ENCODE data around the gene SIRT3.
"Not testable (repeated sequence)": the region's sequence is repeated elsewhere in the genome, so short reads cannot be mapped to it uniquely, and the experiment has no call there.

Gene SIRT3

GRCh38 chr11:203056-203944 lies 32.8 kb downstream of the SIRT3 start:
- no peak for DNase-seq (ENCODE audit: low spot score)

- DNase-seq (ENCODE audit: low spot score), result no peak
Measured at GRCh38 chr11:202490-202889, 33.7 kb downstream of the SIRT3 start.

GRCh38 chr11:201966-202365 lies 34.2 kb downstream of the SIRT3 start:
- DNase-seq (ENCODE audit: low spot score), result no peak

- DNase-seq (ENCODE audit: low spot score), result no peak
Measured at GRCh38 chr11:200224-201003, 35.7 kb downstream of the SIRT3 start.

- DNase-seq (ENCODE audit: low spot score), result no peak
Measured at GRCh38 chr11:199782-200181, 36.4 kb downstream of the SIRT3 start.

- no peak for DNase-seq (ENCODE audit: low spot score)
Measured at GRCh38 chr11:199004-199581, 37.0 kb downstream of the SIRT3 start.

GRCh38 chr11:198236-198806 lies 37.8 kb downstream of the SIRT3 start:
- DNase-seq (ENCODE audit: low spot score), result no peak

- no peak for DNase-seq (ENCODE audit: low spot score)
Measured at GRCh38 chr11:197741-198235, 38.4 kb downstream of the SIRT3 start.

- no peak for DNase-seq (ENCODE audit: low spot score)
Measured at GRCh38 chr11:196786-197731, 39.1 kb downstream of the SIRT3 start.

- DNase-seq (ENCODE audit: low spot score), result not testable (repeated sequence)
Measured at GRCh38 chr11:193481-193880, 42.7 kb downstream of the SIRT3 start.

GRCh38 chr11:192674-193128 lies 43.4 kb downstream of the SIRT3 start, which contains the start of gene SCGB1C1:
TSS of gene SCGB1C1 (plus strand) at chr11:193078. CDS start at chr11:193100, 22 bp downstream.
- DNase-seq (ENCODE audit: low spot score), result not testable (repeated sequence)

- DNase-seq (ENCODE audit: low spot score), result not testable (repeated sequence)
Measured at GRCh38 chr11:191490-192478, 44.4 kb downstream of the SIRT3 start.

GRCh38 chr11:190546-190945 lies 45.6 kb downstream of the SIRT3 start:
- not testable (repeated sequence) for DNase-seq (ENCODE audit: low spot score)

GRCh38 chr11:189843-190311 lies 46.3 kb downstream of the SIRT3 start:
- not testable (repeated sequence) for DNase-seq (ENCODE audit: low spot score)

GRCh38 chr11:189200-189783 lies 46.9 kb downstream of the SIRT3 start:
- not testable (repeated sequence) for DNase-seq (ENCODE audit: low spot score)

- not testable (repeated sequence) for DNase-seq (ENCODE audit: low spot score)
Measured at GRCh38 chr11:180242-180641, 55.9 kb downstream of the SIRT3 start.
